GM18868 (cell line): ENCODE results near the gene KRT17.
"Not testable (repeated sequence)": the region's sequence is repeated elsewhere in the genome, so short reads cannot be mapped to it uniquely, and the experiment has no call there.

ENCODE experiments used
- ATAC-seq: cut with Tn5 transposase; IDR thresholded peaks from one replicate; pipeline ENCODE4 v1.9.1; 2021; ENCODE audit warnings: mild to moderate bottlenecking, moderate library complexity; ENCODE audit not compliant: unreplicated experiment

Gene KRT17

DNA sequence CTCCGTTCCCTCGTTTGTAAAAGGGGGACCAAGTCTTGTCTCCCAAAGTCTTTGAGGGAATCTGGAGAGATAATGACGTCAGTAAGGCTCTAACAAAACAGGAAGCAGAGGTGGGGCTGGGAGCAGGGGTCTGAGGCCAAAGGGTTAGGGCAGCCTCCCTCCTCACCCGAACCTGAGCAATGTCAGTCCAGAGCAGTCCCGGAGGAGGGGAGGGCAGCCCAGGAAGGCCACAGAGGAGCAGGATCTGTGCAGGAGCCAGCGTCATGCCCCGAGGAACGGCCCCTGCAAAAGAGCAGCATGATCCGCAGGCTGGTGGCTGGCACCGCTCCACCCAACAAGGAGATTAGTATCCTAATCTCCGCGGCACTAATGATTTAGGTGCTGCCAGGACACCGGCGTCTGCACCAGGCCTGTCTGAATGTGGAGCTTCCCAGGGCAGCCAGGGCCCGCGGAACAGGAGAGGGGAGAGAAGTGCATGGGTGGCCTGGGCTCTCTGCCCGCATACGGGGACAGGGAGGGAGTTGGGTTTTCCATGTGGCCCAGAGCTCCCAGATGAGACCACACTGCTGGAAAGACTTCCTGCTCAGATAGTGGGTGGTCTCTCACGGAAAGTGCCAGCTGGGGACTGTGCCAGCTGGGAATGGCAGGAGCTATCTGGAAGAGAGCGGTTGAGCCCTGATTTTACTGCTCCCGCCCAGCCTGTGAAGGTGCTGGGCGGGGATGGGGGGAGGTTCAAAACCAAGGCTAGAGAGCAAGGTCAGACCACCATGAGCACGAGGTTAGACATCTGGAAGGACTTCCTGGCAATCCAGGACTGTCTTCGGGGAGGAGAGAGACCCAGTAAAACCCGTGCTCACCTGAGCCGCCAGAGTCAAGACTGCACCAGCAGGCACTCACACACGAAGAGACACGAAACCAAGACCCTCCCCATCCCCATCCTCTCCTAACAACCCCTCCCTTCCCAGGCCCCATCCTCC, 11.0 kb upstream of the KRT17 start:
- ATAC-seq = no peak

DNA sequence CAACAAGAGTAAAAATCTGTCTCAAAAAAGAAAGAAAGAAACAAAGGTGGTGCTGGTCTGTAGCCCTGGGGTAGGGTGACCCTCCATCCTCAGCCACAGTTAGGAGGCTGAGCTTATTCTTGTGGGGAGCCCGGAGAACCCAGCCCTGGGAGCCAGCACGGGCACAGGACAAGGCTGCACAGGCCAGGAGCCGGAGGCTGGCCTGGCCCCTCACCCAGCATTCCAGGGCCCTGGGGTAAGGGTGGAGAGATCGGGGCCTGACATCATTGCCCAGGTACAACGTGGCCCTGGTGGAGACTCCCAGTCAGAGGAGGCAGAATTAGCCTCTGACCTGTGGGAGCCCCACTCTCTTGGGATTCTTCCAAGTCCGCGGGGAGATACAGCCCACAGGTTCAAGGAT, 10.3 kb upstream of the KRT17 start:
- no peak for ATAC-seq

DNA sequence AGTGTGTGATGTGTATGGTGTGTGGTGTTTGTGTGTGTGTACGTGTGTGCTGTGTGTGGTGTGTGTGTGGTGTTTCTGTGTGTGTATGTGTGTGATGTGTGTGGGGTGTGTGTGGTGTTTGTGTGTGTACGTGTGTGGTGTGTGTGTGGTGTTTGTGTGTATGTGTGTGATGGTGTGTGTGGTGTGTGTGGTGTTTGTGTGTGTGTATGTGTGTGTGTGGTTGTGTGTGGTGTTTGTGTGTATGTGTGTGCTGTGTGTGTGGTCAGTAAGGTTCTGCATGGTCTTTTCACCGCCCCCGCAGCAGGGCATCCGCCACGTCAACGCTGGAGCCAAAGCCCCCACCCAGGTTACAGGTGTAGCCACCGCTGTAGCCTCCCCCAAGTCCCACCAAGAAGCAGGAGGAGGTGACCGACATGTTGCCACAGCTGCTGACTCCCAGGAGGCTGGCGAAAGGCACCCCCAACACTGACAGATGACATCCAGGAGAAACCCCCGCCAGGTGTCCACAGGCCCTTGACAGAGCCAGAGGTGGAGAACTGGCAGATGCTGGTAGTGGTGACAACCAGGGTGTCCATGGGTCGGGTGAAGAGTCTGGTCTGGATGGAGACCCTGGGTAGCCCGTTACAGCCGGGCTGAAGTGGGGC, 9.3 kb upstream of the KRT17 start:
- ATAC-seq = no peak

DNA sequence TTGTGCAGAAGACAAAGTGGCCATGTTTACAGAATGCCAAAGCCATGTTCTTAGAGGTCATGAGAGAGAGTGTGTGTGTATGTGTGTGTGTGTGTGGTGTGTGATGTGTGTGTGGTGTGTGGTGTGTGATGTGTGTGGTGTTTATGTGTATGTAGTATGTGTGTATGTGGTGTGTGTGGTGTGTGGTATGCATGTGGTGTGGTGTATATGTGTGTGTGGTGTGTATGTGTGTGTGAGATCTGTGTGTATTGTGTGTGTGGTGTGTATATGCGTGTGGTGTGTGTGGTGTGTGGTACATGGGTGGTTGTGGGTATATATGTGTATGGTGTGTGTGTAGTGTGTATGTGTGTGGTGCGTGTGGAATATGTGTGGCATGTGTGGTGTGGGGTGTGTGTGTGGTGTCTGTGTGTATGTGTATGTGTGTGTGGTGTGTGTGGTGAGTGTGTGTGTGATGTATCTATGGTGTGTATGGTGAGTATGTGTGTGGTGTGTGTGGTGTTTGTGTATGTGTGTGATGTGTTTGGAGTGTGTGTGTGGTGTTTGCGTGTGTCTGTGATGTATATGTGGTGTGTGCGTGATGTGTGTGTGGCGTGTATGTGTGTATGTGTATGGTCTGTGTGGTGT, 8.2 kb upstream of the KRT17 start:
- no peak for ATAC-seq

DNA sequence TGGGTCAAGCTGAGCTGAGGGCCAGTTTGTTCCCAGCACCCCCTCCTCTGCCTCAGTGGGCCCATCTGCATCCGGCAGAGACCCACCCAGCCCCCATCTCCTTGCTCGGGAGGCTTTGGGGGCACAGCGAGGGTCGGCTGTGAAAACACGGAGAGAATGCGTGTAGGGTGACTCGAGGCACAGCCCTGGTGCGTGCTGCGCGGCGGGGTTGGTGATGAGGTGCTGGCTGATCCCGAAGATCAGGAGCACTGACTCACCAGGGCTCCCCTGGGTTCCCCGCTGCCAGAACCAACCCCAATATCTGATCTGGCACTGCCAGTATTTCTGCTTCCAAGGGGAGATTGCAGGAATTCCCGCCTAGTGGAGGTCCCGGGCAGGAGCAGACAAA, 7.5 kb upstream of the KRT17 start:
- no peak for ATAC-seq

DNA sequence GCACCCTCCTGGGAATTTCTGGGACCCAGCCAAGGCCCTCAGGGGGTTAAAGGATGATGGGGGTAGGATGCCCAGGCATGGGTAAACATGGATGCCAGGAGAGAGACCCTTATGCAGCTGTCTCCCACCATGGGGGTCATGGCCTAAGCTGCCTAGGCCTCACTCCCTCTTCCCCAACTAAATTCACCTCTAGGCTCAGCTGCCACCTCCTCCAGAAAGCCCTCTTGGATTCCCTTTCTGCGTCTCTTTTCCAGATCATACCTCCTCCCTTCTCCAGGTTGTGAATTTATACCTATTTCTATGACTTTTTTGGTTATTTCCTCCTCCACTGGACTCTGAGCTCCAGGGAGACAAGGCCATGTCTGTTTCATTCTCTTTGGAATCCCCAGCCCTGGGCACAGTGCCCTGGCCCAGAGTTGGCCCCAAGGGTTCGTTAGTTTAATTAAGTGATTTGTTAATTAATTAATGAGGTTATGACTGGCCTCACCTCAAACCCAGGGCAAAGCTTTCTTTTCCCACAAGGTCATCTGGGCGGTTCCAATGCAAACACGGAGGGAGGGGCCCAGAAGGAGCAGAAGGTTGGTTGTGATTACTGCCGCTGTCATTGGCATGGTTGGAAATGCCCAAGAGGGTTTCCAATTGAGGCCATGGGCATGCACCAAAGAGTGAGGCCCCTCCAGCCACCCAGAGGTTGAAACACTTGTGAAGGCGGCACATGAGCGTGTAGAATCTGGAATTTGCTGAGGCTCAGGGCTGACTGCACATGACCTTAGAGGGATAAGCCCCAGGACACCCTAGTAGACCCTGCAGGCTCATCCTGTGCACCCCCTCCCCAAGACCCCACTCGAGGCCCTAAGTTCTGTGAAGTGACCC, 6.9 kb upstream of the KRT17 start:
- no peak for ATAC-seq

DNA sequence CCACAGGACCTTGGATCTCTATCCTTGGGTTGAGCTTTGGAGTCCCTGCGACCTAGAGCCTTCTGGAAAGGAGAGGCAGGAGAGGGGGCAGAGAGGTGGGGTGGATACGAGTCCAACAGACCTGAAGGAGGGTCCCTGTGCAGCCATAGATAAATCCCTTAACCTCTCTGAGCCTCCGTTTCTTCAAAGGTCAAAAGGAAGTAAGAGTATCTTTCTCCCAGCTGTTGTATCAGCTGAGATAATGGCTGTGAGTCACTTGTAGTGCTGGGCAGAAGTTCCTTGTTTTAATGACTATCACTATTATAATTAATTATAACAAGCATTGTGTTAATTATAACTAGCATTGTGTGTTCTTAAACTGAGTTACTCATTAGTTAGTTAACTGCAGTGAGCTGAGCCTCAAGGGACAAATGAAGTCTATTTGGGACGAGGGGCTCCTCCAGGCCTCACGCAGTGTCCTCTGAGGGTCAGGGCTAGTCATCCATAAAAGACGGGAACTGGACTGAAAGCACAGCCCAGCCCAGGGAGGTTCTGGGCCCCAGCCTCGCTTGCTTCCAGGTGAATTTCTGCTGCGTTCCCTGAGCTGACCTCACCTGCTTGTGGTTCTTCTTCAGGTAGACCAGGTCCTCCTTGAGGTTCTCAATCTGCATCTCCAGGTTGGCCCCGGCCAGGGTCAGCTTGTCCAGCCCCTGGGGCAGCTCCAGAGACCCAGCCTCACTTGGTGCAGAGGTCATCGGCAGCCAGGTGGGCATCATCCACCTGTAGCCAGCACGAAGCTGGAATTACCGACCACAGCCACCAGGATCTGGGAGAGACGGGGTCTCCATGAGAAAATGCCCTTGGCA, 5.7 kb upstream of the KRT17 start:
- ATAC-seq = no peak

DNA sequence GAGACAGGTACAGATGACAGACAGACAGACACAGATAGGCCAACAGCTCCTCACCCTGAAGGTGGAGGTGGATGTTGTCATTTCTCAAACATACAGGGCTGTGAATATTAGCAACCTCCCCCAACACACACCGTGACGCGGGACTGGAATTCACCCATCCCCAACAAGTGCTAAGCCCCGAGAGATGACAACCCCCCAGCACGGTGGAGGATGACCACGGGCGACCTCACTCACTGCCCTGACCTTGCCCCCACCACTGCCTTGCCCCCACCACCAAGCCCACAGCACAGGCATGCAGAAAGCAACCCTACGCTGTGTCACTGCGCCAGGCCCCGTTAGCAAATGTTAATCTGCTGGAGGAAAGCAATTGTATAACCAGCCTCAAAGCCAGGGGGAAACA, 4.9 kb upstream of the KRT17 start:
- no peak for ATAC-seq

DNA sequence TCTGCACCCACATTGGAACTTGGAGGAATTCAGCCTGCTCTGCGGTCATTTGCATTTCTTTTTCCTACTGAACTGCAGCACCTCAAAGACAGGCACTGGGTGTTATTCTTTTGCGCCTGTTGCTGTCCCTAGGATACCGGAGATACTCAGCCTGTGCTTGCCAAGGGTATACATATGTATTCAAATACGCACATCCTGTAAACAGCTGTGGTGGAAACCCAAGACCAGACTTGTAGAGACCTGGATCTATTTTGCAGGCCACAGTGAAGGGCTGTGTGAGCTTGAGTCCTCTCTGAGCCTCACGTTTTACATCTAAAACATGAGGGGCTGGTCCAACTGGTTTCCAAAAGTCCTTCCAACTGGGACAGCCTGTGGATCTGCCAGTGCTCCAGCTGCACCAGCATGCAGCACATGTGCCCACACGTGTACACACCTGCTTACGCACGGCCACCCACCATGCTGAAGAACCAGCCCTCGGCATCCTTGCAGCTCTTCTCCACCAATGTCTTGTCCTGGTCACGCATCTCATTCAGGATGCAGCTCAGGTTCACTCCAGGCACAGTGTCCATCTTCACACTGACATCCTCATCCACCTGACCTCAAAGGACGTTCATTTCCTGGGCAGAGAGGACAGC, 4.4 kb upstream of the KRT17 start:
- ATAC-seq = not testable (repeated sequence)

DNA sequence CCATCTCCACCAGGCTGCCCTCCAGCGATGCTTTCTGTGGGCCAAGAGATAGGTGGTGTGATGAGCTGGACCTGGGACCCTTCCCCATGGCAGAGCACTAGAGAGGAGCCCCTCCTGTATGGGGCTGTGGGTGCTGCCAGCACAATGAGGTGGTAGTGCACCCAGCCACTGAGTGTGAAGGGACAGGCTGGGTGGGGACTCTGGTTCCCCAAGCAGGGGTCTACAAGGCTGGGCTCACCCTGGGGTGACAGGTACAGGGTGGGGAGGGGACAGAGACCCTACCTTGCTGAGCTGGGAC, 3.6 kb upstream of the KRT17 start:
- ATAC-seq = not testable (repeated sequence)

DNA sequence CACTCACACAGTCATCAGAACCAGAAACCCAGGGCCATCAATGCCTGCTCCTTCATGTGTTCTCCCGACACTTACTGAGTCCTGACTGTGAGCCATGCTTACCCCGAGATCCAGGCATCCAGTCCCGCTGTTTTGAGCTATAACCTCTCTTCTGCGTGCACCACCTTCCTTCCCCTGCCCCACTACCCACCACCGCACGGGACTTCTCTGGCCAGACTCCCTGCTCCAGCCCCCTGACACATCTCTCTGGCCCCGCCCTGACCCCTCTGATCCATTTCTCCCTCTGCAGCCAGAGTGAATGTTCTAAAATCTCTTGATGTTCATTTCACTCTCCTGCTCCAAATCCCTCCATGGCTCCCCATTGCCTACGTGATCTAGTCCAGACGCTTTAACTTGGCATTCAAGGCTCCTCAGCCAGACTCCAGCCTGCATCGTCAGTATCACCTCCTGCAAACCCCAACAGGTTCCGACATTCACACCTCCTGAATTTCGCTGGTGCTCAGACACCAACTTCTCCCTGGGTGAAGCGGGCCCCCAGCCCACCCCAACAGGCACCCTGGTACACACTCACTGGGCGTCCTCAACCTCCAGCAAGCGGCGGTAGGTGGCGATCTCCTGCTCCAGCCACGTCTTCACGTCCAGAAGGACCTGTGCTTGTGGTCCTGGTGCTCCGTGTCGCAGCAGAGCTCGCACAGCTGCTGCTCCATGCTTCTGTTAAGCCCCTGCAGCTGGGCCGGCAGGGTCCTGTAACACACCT, 3.1 kb upstream of the KRT17 start:
- no peak for ATAC-seq

DNA sequence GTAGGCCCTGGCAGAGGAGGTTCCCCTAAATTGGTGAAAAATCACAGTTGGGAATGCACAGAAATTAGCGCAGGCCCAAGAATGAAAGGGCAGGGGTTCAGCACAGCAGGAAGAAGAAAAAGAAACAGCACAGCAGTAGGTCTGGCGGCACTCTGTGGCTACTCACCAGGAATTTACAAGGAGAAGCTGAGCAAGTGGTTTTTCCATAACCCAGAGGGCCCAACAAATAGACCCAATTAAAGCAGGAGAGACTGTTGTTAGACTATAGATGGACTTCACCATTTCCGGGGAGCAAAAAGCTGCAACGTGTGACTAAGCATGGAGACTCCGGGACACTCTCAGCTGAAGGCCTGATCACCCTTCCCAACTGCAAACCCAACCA, 2.5 kb upstream of the KRT17 start:
- ATAC-seq = not testable (repeated sequence)

DNA sequence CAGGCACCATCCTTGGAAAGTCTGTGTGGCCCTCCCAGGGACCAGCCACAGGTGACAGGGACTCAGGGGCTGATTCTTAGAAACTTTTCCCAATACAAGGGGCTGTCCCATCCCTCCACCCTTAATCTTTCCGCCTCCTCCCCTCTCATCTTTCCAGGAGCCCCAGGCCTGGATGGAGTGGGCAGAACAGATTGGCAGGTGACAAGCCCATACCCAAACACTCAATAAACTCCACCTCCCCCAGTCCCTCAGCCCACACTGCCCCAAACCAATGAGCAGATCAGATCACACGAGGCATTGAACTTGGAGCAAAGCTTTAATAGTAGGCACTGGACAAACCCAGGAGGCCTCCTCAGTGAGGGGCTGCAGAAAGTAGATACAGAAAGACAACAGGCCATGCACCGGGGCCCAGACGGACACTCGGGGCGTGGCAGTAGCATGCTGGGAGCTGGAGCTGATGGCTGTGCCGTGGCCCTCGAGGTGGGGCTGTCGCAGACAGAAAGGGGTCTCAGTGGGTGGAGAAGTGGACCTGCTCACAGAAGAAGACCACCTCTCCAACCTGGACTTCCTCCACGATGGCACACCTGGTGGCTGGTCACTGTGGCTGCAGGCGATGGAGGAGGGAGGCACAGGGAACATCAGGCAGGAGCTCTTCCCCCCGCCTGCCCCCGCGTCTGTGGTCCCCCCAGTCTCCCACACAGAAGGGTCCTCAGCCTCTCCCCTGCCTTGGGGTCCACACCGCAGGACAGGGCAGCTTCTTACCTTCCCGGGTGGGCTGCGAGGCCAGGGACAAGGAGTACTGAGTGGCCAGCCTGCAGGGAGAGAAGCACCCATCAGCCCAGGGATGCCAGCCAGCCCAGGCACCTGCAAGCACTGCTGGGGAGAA, 1.9 kb upstream of the KRT17 start:
- not testable (repeated sequence) for ATAC-seq

DNA sequence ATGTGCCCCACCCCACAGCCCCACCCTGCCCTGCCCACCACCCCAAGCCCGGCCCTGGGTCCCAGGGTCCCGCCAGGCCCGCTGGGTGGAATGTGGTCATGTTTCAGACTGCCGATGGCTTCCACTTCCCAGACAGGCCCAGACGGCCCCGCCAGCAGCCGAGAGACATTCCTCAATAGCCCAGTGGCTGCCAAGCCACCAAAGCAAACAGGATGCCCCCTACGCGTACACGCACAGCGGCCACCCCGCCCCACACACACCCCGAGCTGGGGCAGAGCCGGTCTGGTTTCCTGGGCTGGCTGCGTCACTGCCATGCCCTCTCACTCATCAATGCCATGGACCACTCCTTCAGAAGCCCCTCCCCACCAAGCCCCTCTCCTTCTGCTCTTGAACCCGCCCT, 1.2 kb upstream of the KRT17 start:
- ATAC-seq = no peak

DNA sequence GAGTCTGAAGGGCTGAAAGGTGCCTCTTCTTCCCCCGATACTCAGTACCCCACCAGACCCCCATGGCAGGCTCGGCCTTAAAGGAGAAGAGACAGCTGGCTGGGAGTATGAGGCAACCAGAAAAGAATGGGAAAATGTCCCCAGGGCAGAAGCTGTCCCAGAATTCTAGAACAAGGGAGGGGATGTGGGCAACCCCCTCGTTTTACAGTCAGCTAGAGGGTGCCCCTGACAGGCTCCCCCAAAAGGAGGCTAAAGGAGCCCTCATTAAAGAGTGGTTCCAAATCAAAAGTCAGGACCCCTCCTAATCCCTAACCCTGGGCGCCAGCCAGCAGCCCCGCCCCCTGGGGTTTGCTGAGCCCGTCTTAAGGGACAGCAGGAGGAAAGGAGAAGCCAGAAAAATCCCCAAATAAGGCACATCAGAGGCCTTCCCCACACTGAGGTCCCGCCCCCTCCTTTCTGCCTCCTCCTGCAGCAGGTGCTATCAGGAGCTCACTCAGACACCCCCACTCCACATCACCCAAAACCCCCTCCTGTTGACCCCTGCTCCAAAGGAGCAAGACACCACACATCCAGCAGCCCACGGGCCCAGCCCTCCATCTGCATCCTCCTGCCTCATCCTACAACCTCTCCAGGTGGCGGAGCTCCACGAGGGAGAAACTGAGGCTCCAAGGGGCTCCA, 1.1 kb downstream of the KRT17 start:
- not testable (repeated sequence) for ATAC-seq

DNA sequence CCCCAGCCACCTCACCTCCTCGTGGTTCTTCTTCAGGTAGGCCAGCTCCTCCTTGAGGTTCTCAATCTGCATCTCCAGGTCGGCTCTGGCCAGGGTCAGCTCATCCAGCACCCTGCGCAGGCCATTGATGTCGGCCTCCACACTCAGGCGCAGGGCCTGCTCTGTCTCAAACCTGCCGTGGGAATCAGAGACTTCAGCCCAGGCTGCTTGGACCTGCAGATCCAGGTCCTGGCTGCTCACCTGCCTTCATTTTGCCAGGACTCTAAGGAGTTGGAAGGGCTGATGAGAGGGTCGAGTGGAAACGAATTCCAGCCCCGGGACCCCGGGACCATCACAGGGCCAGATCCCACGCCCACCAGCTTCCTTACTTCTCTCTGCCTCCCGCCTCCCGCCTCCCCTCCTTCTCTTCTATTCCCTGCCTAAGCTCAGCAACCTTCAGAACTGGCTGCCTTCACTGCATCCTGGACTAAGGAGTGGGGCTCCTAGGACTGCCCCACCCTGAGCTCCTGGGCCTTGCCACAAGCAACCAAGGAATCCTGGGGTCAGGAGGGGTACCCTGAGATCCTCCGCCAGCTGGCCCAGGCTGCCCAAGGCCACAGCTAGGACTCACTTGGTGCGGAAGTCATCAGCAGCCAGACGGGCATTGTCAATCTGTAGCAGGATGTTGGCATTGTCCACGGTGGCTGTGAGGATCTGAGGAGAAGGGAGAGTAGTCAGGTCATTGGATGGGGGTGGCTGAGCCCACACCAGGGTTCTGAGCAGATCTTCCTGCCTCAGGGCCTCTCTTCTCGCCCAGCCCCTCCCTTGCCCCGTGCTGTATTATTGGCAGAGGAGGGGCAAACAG, 1.8 kb downstream of the KRT17 start:
- not testable (repeated sequence) for ATAC-seq

DNA sequence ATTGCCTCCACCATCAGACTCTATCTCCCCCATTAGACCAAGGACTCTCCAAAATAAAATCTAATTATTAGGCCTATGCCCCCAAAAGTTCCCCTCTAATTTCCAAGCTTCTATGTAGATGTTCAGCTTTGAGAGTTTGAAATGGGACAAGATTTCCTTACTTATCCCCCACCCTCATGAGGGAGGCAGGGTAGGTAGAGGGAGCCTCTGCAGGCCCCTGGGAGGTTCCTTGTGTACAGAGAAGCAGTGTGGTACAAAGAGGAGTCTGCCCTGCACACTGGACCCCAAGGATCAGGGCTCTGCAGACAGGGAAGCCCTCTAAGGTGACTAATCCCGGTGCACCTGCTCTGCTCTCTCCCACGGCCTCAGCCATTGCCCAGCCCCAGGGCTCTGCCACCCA, 2.5 kb downstream of the KRT17 start:
- no peak for ATAC-seq
